Pancreas (tissue), 10 donors: ENCODE measurements around the gene SYMPK. TPM values are rescaled to one million over a fixed set of nuclear protein-coding genes. Genes with fewer than 3 reads are reported as not detected.

Experiments used
- ATAC-seq, 4 donors: fragments of 200-7000 bp; cut with Tn5 transposase; one replicate each; pipeline versions ENCODE4 v1.8.0 to v1.9.1; 2020; ENCODE audit warnings: mild to moderate bottlenecking in 4 of 4, moderate library complexity in 4 of 4
- DNase-seq, 6 donors: peaks; one replicate each; pipeline ENCODE4 v3.0.0-alpha.2; 2020
- FAIRE-seq: peaks from 2 replicates; lab custom pipeline; 2012; peaks lifted over from hg19 to GRCh38; lab: Jason Lieb, UNC
- H3K27ac ChIP-seq, 4 donors: fragments of 200-600 bp; sonication (generic); 1 replicate in 3 of 4; 2 replicates in 1 of 4; pipeline versions ENCODE4 v1.5.0 to v1.8.0; 2020
- H3K27me3 ChIP-seq, 4 donors: fragments of 200-600 bp; one replicate each; pipeline ENCODE4 v1.8.0; 2021
- H3K36me3 ChIP-seq, 3 donors: fragments of 200-600 bp; sonication (generic) in 1 of 3; one replicate each; pipeline versions ENCODE4 v1.5.0 to v1.8.0; 2020 to 2021
- H3K4me1 ChIP-seq, 3 donors: fragments of 200-600 bp; one replicate each; pipeline ENCODE4 v1.8.0; 2021
- H3K4me3 ChIP-seq, 4 donors: fragments of 200-600 bp; sonication (generic) in 2 of 4; one replicate each; pipeline versions ENCODE4 v1.5.0 to v1.8.0; 2020 to 2021
- H3K9me3 ChIP-seq, 4 donors: fragments of 200-600 bp; one replicate each; pipeline ENCODE4 v1.8.0; 2021
- CTCF ChIP-seq, 4 donors: fragments of 200-600 bp; sonication (generic) in 3 of 4; IDR thresholded peaks; one replicate each; pipeline versions ENCODE4 v1.5.0 to v1.8.0; 2021; ENCODE audit warnings: antibody characterized with exemption in 4 of 4
- WGBS, 2 donors: extraction: QIAGEN DNeasy Blood & Tissue Kit; methylation state at CpG; one replicate each; pipeline ENCODE4 v1.1.7; 2013; 5-methylcytosine and 5-hydroxymethylcytosine counted together
- intact Hi-C, 3 donors: fragments of 100-400 bp; cut with DNase I; formaldehyde crosslinking; loops; one replicate each; pipeline versions ENCODE4 v1.11.1 to v1.14.2; 2022
- polyA plus RNA-seq, 2 donors: library from polyadenylated mRNA; stranded (reverse); fragments of 200-250 nt; gene quantifications; one replicate each; pipeline ENCODE4 v1.2.3, GENCODE V29; 2013
- total RNA-seq, 6 donors: library from RNA; stranded (reverse); fragmentation: NEBNext Ultra II Directional in 4 of 6; extraction: Animal tissue kit (Norgen Biotek cat#: 25700) in 4 of 6; gene quantifications; one replicate each; pipeline versions ENCODE4 v1.2.1 to v1.2.4, GENCODE V29; 2021 to 2023
- donor health status: healthy with polysubstance abuse.
- donor health status: DM: no; HTN: no; CAD: no; lungs with moderate emphysema.
- donor health status: DM: no; HTN: no; CAD: no.
- donor health status: control.
- donor health status: control.
- donor health status: Bipolar disorder and iron deficiency.
- donor health status: DM: yes; HTN: yes; CAD: no.
- donor health status: DM: no; HTN: no; CAD: no.
- donor health status: DM: no; HTN: no; CAD: no.
- donor health status: DM: yes; HTN: yes; CAD: no.

SYMPK gene
- total and polyA plus RNA-seq, 8 donors = 25.7 to 142 (median 29.2) TPM

GRCh38 chr19:45866400-45867176 is 3.6 kb upstream of the SYMPK start:
- H3K27ac ChIP-seq = peak overlapping the region in 3 of 4 donors; percentile 22 to 86 (median 75)
- H3K4me1 ChIP-seq = peaks cover 0 to 5% (median 0%) of the 10 kb centered on the region in 3 donors
- H3K9me3 ChIP-seq = no peaks in the 10 kb centered on the region
- H3K36me3 ChIP-seq = no peaks in the 10 kb centered on the region
- ATAC-seq = no peak
- no peaks in the 10 kb centered on the region for H3K27me3 ChIP-seq
- no peak for TF ChIP-seq CTCF (IDR thresholded peaks at IDR 0.05)
- peak in 2 of 6 donors; percentile 40 to 66 for DNase-seq
- no peak for FAIRE-seq
- intact Hi-C loops = no loop called here
- peak overlapping the region; percentile 43 to 94 (median 75) for H3K4me3 ChIP-seq
- WGBS, 2 donors = 23 to 37% methylated on average over 10 to 11 of the region's 11 CpGs

- DNase-seq = peak in 5 of 6 donors; percentile 42 to 81 (median 59)
- Histone ChIP-seq H3K4me3 (peak overlapping the region; percentile 43 to 94 (median 75)), H3K36me3 (no peaks in the 10 kb centered on the region), H3K27me3 (no peaks in the 10 kb centered on the region), H3K9me3 (no peaks in the 10 kb centered on the region), H3K27ac (peak overlapping the region in 2 of 4 donors; percentile 75 to 86), H3K4me1 (peaks cover 0 to 15% (median 7%) of the 10 kb centered on the region in 3 donors)
- no peak for TF ChIP-seq CTCF (IDR thresholded peaks at IDR 0.05)
- no peak for FAIRE-seq
- ATAC-seq = peak in 1 of 4 donors; percentile 2
- intact Hi-C loops = loop anchor here in 1 of 3 donors (2.0 kb wide), 1 partner anchor 17 kb away; no protein-coding TSS in a partner anchor
- 29 to 40% methylated on average over 9 of the region's 9 CpGs for WGBS, 2 donors
These were observed 2.5 kb upstream of the SYMPK start for GRCh38 chr19:45865269-45865948.

GRCh38 chr19:45864629-45865082 is 1.7 kb upstream of the SYMPK start:
- Histone ChIP-seq H3K9me3 (no peaks in the 10 kb centered on the region), H3K36me3 (no peaks in the 10 kb centered on the region), H3K4me3 (peak overlapping the region; percentile 43 to 94 (median 75)), H3K27ac (peak overlapping the region; percentile 44 to 86 (median 67)), H3K4me1 (peaks cover 0 to 15% (median 7%) of the 10 kb centered on the region in 3 donors), H3K27me3 (no peaks in the 10 kb centered on the region)
- peak in 2 of 6 donors; percentile 17 to 18 for DNase-seq
- 9 to 17% methylated on average over 12 of the region's 12 CpGs for WGBS, 2 donors
- TF ChIP-seq CTCF (IDR thresholded peaks at IDR 0.05) = no peak
- intact Hi-C loops = loop anchor here in 1 of 3 donors (2.0 kb wide), 1 partner anchor 18 kb away; no protein-coding TSS in a partner anchor
- ATAC-seq = no peak
- no peak for FAIRE-seq

- Histone ChIP-seq H3K4me3 (peak within 1 kb of the TSS; percentile 56 to 94 (median 92)), H3K27me3 (no peaks in the 10 kb centered on the region), H3K27ac (peak within 1 kb of the TSS; percentile 44 to 86 (median 67)), H3K36me3 (no peaks in the 10 kb centered on the region), H3K4me1 (peaks cover 0 to 15% (median 7%) of the 10 kb centered on the region in 3 donors), H3K9me3 (no peaks in the 10 kb centered on the region)
- peak; percentile 78 to 84 (median 79) for TF ChIP-seq CTCF (IDR thresholded peaks at IDR 0.05)
- ATAC-seq (peak; percentile 80 to 87 (median 82)), DNase-seq (peak; percentile 77 to 96 (median 89)), FAIRE-seq (no peak)
- WGBS, 2 donors = 1 to 4% methylated on average over 55 to 71 of the region's 71 CpGs
- intact Hi-C loops = loop anchor here in 1 of 3 donors (2.0 kb wide), 1 partner anchor 19 kb away; no protein-coding TSS in a partner anchor
These were observed 1.1 kb upstream of the SYMPK start, which contains the start of gene FOXA3 for GRCh38 chr19:45863840-45864628. FOXA3 (plus strand) TSS chr19:45864326; CDS start chr19:45864457, 131 bp downstream.
